HepG2 (cell line): ENCODE data around the gene ARHGAP23.

Experiments used
- BRCA1 ChIP-seq: sonication (generic); formaldehyde crosslinking; IDR thresholded peaks from 2 replicates; pipeline ENCODE4 v1.4.0; 2020; ENCODE audit warnings: missing genetic modification reagents
- CHD2 ChIP-seq: IDR thresholded peaks from 2 replicates; pipeline ENCODE4 v1.6.1; 2011; ENCODE audit warnings: low read depth, low read length, improper control_type of control experiment
- CTCF ChIP-seq: sonication (generic); formaldehyde crosslinking; IDR thresholded peaks from 2 replicates; pipeline ENCODE4 v1.5.0; 2020; ENCODE audit warnings: mild to moderate bottlenecking, missing genetic modification reagents, moderate library complexity
- EP300 ChIP-seq, 3 experiments: sonication (generic) in 1 of 3; formaldehyde crosslinking in 1 of 3; IDR thresholded peaks; 2 replicates each; pipeline versions ENCODE4 v1.5.1 to v1.6.1; 2011 to 2020; ENCODE audit warnings: low read depth in 2 of 3, low read length in 2 of 3, borderline replicate concordance in 1 of 3, improper control_type of control experiment in 1 of 3, mild to moderate bottlenecking in 1 of 3, missing genetic modification reagents in 1 of 3, moderate library complexity in 1 of 3
- POLR2A ChIP-seq, 2 experiments: IDR thresholded peaks; 2 replicates each; pipeline ENCODE4 v1.6.1; 2011; ENCODE audit warnings: low read depth in 2 of 2, low read length in 2 of 2, mild to moderate bottlenecking in 1 of 2, moderate library complexity in 1 of 2; ENCODE audit not compliant: insufficient read depth in 1 of 2
- SMC3 ChIP-seq: IDR thresholded peaks from 2 replicates; pipeline ENCODE4 v1.6.1; 2011; ENCODE audit warnings: low read length, improper control_type of control experiment
- SP1 ChIP-seq, 2 experiments: fragments of 450-650 bp in 1 of 2; sonication (generic) in 1 of 2; formaldehyde crosslinking in 1 of 2; IDR thresholded peaks; 2 replicates each; pipeline versions ENCODE4 v1.4.0 to v1.6.1; 2016 to 2020; ENCODE audit warnings: missing genetic modification reagents in 1 of 2
- TAF15 ChIP-seq: fragments of 200-400 bp; formaldehyde crosslinking; IDR thresholded peaks from one replicate; pipeline ENCODE4 v1.6.1; 2018; ENCODE audit warnings: mild to moderate bottlenecking, low read depth, low read length; ENCODE audit not compliant: poor library complexity, severe bottlenecking

GRCh38 chr17:38456031-38456815, 28.0 kb downstream of the ARHGAP23 start:
- TF ChIP-seq POLR2A (IDR thresholded peaks at IDR 0.05; ENCODE audit: insufficient read depth in 1 of 2, low read depth in 2 of 2, low read length in 2 of 2) (no peak), CTCF (CRISPR knock-in tag) (peak; percentile 30; the same call in 1 of the 2 replicates), EP300 (IDR thresholded peaks at IDR 0.05; ENCODE audit: low read depth in 2 of 2, low read length in 2 of 2) (no peak), EP300 (CRISPR knock-in tag; IDR thresholded peaks at IDR 0.05; ENCODE audit: borderline replicate concordance) (no peak), TAF15 (no peak), SP1 (IDR thresholded peaks at IDR 0.05) (no peak), SP1 (CRISPR knock-in tag; IDR thresholded peaks at IDR 0.05) (no peak), CHD2 (no peak), BRCA1 (no peak), SMC3 (no peak)
